OCI-LY1 (cell line): ENCODE results near the gene ADGRL2.

Experiments
- H2AFZ ChIP-seq: fragments of 200-600 bp; sonication (generic), shearing (Covaris generic); 2 replicates; pipeline ENCODE4 v1.6.0; 2014; ENCODE audit warnings: antibody characterized with exemption, mild to moderate bottlenecking, low read length
- H3F3A ChIP-seq: fragments of 200-600 bp; sonication (generic), shearing (Covaris generic); 2 replicates; pipeline ENCODE4 v1.6.0; 2014; ENCODE audit warnings: mild to moderate bottlenecking, antibody characterized with exemption, low read length, moderate library complexity; ENCODE audit not compliant: insufficient read depth
- H3K27ac ChIP-seq: fragments of 200-600 bp; sonication (generic); 2 replicates; pipeline ENCODE4 v1.5.1; 2014; ENCODE audit warnings: low read length, mixed run types, mild to moderate bottlenecking, low read depth; ENCODE audit not compliant: poor library complexity, severe bottlenecking
- H3K27me3 ChIP-seq: fragments of 200-600 bp; sonication (generic); 2 replicates; pipeline ENCODE4 v1.6.0; 2014; ENCODE audit warnings: antibody characterized with exemption, mild to moderate bottlenecking, low read length, moderate library complexity; ENCODE audit not compliant: insufficient read depth
- H3K36me3 ChIP-seq: fragments of 200-600 bp; sonication (generic); 2 replicates; pipeline ENCODE4 v1.6.1; 2014; ENCODE audit warnings: mild to moderate bottlenecking, antibody characterized with exemption, low read length, moderate library complexity, mixed read lengths; ENCODE audit not compliant: insufficient read depth
- H3K4me1 ChIP-seq: fragments of 200-600 bp; sonication (generic); 2 replicates; pipeline ENCODE4 v1.5.1; 2014; ENCODE audit warnings: mild to moderate bottlenecking, low read length, moderate library complexity; ENCODE audit not compliant: insufficient read depth, severe bottlenecking
- H3K4me2 ChIP-seq: fragments of 200-600 bp; sonication (generic), shearing (Covaris generic); 2 replicates; pipeline ENCODE4 v1.6.1; 2014; ENCODE audit warnings: low read length
- H3K4me3 ChIP-seq: fragments of 200-600 bp; sonication (generic); 2 replicates; pipeline ENCODE4 v1.5.1; 2014; ENCODE audit warnings: low read length, low read depth, mild to moderate bottlenecking, mixed read lengths; ENCODE audit not compliant: poor library complexity, severe bottlenecking
- H3K79me2 ChIP-seq: fragments of 200-600 bp; shearing (Covaris generic); 2 replicates; pipeline ENCODE4 v1.6.1; 2016; ENCODE audit warnings: mixed run types, low read length, mixed read lengths; ENCODE audit not compliant: insufficient read depth
- H3K9ac ChIP-seq: fragments of 200-600 bp; sonication (generic), shearing (Covaris generic); 2 replicates; pipeline ENCODE4 v1.6.1; 2014; ENCODE audit warnings: mild to moderate bottlenecking, low read length, mixed read lengths
- H3K9me2 ChIP-seq: fragments of 200-600 bp; sonication (generic), shearing (Covaris generic); 2 replicates; pipeline ENCODE4 v1.6.1; 2014; ENCODE audit warnings: low read depth, mild to moderate bottlenecking, low read length, mixed read lengths
- H3K9me3 ChIP-seq: fragments of 200-600 bp; shearing (Covaris generic); 2 replicates; pipeline ENCODE4 v1.6.1; 2014; ENCODE audit warnings: low read length, mixed read lengths
- H4K20me1 ChIP-seq: fragments of 200-600 bp; sonication (generic), shearing (Covaris generic); 2 replicates; pipeline ENCODE4 v1.6.0; 2016; ENCODE audit warnings: mild to moderate bottlenecking, low read length; ENCODE audit not compliant: insufficient read depth
- EZH2 ChIP-seq: fragments of 200-600 bp; sonication (generic), shearing (Covaris generic); IDR thresholded peaks from 2 replicates; pipeline ENCODE4 v1.8.0; 2017; ENCODE audit warnings: borderline replicate concordance, mixed run types, mild to moderate bottlenecking, antibody characterized with exemption, low read length, moderate library complexity, mixed read lengths
- TF ChIP-seq, protein P1 (sequence below): fragments of 200-600 bp; sonication (generic), shearing (Covaris generic); IDR thresholded peaks from 2 replicates; pipeline ENCODE4 v1.5.1; 2017; ENCODE audit warnings: mild to moderate bottlenecking, antibody characterized with exemption, low read length, moderate library complexity, mixed read lengths

Gene ADGRL2

DNA sequence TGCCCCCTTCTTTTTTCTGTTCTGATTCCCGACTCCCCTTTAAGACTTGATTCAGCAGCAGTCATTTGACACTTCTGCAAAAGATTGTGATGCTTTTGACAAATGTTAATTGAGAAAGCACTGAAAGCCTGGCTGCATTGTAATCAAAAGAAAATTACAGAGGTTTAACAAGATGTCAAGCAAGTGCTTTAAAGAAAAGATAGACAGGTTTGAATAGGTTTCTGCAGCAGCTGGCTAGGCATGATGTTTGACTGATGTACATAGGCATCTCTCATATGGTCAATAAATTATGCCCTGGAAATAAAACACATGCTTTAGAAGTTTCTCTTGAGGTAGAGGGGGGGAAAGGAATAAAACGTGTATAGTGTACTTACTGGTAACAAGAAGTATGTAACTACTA is 147.8 kb downstream of the ADGRL2 start:
- TF ChIP-seq, protein P1, sequence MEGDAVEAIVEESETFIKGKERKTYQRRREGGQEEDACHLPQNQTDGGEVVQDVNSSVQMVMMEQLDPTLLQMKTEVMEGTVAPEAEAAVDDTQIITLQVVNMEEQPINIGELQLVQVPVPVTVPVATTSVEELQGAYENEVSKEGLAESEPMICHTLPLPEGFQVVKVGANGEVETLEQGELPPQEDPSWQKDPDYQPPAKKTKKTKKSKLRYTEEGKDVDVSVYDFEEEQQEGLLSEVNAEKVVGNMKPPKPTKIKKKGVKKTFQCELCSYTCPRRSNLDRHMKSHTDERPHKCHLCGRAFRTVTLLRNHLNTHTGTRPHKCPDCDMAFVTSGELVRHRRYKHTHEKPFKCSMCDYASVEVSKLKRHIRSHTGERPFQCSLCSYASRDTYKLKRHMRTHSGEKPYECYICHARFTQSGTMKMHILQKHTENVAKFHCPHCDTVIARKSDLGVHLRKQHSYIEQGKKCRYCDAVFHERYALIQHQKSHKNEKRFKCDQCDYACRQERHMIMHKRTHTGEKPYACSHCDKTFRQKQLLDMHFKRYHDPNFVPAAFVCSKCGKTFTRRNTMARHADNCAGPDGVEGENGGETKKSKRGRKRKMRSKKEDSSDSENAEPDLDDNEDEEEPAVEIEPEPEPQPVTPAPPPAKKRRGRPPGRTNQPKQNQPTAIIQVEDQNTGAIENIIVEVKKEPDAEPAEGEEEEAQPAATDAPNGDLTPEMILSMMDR, result no peak
- no peak for TF ChIP-seq EZH2
- no peaks in the 10 kb centered on the region for H3K36me3 ChIP-seq
- H3K4me3 ChIP-seq, result no peak overlapping the region
- H3K27me3 ChIP-seq, result no peaks in the 10 kb centered on the region
- no peak overlapping the region for H2AFZ ChIP-seq
- no peaks in the 10 kb centered on the region for H3K4me1 ChIP-seq
- H4K20me1 ChIP-seq, result no peaks in the 10 kb centered on the region
- H3K4me2 ChIP-seq, result no peak overlapping the region
- no peaks in the 10 kb centered on the region for H3F3A ChIP-seq
- no peak overlapping the region for H3K9ac ChIP-seq
- H3K27ac ChIP-seq, result no peak overlapping the region
- H3K79me2 ChIP-seq, result no peaks in the 10 kb centered on the region
- H3K9me2 ChIP-seq, result no peaks in the 10 kb centered on the region
- no peaks in the 10 kb centered on the region for H3K9me3 ChIP-seq

DNA sequence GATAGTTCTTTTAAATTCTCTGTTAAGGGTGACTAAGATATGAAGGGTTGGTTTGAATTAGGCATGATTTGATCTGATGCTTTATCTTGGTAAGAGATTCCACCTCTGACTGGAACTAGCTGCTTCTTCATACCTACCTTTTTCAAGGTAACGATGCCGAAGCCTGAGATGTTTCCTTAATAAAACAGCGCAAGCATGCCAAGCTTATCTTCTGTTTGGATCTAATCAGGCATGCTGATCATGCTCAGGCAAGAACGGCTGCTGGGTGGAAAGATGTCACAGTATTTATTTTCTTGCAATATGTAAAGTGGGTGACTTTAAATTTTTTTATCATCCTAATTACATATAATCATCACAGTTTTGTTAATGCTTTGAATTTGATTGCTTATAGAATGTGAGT is 148.7 kb downstream of the ADGRL2 start:
- Histone ChIP-seq H2AFZ (no peak overlapping the region), H3K9me3 (no peaks in the 10 kb centered on the region), H4K20me1 (no peaks in the 10 kb centered on the region), H3K27ac (no peak overlapping the region), H3K4me2 (no peak overlapping the region), H3K27me3 (no peaks in the 10 kb centered on the region), H3K9ac (no peak overlapping the region), H3K4me1 (no peaks in the 10 kb centered on the region), H3K4me3 (no peak overlapping the region), H3K9me2 (no peaks in the 10 kb centered on the region), H3K36me3 (no peaks in the 10 kb centered on the region), H3K79me2 (no peaks in the 10 kb centered on the region), H3F3A (no peaks in the 10 kb centered on the region)
- no peak for TF ChIP-seq EZH2
- TF ChIP-seq, protein P1, result no peak

DNA sequence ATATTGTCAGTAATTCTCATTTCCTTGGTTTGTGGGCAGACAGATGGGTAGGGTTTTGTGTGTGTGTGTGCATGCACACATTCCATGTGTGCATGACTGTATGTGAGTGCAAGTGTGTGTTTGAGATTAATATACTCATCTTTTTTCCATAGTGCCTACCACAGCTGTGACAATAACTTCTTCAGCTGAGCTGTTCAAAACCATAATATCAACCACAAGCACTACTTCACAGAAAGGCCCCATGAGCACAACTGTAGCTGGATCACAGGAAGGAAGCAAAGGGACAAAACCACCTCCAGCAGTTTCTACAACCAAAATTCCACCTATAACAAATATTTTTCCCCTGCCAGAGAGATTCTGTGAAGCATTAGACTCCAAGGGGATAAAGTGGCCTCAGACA is 149.3 kb downstream of the ADGRL2 start:
- H2AFZ ChIP-seq, result no peak overlapping the region
- H4K20me1 ChIP-seq, result no peaks in the 10 kb centered on the region
- H3K27me3 ChIP-seq, result no peaks in the 10 kb centered on the region
- H3K27ac ChIP-seq, result no peak overlapping the region
- no peak overlapping the region for H3K9ac ChIP-seq
- H3K36me3 ChIP-seq, result no peaks in the 10 kb centered on the region
- no peaks in the 10 kb centered on the region for H3K79me2 ChIP-seq
- no peak overlapping the region for H3K4me2 ChIP-seq
- H3K9me3 ChIP-seq, result no peaks in the 10 kb centered on the region
- H3K4me3 ChIP-seq, result no peak overlapping the region
- H3K4me1 ChIP-seq, result no peaks in the 10 kb centered on the region
- no peak for TF ChIP-seq EZH2
- TF ChIP-seq, protein P1, result no peak
- H3F3A ChIP-seq, result no peaks in the 10 kb centered on the region
- H3K9me2 ChIP-seq, result no peaks in the 10 kb centered on the region
